Cardiac septum (tissue), 1 donor: ENCODE measurements around the gene KCNK10. TPM values are rescaled to one million over a fixed set of nuclear protein-coding genes. Genes with fewer than 3 reads are reported as not detected.

Experiments used
- DNase-seq: peaks from one replicate; pipeline ENCODE4 v3.0.0-alpha.2; 2020; ENCODE audit warnings: low spot score
- intact Hi-C: fragments of 100-400 bp; cut with DNase I; formaldehyde crosslinking; loops from one replicate; pipeline ENCODE4 v1.14.0; 2022
- total RNA-seq: library from RNA; stranded (reverse); fragmentation: NEBNext Ultra II Directional; extraction: Animal tissue kit (Norgen Biotek cat#: 25700); gene quantifications from one replicate; pipeline ENCODE4 v1.2.1, GENCODE V29; 2021
- donor health status: DM: no; HTN: no; CAD: no.

Gene KCNK10
- total RNA-seq, 1 donor from 2014 or later: not detected

GRCh38 chr14:88234442-88234841 is 88.6 kb downstream of the KCNK10 start:
- intact Hi-C loops: no loop called here
- DNase-seq: no peak

DNA sequence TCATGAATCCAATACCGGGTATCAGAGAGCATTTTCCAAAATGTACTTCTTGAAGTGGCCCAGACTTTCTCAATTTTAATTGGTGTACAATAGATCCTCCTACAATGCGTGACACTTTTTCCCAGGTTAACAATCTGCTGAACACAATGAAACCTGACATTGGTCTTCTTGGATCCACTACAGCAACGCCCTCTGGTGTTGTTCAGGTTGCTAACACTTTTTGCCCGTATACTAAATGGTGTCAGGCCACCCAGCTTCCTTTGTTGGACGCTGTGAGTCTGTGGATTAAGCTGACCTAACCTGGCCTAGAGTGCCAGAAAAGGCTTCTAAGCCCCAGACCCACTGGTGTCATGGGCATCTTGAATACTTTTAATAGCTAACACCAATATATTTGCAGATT is 89.2 kb downstream of the KCNK10 start:
- intact Hi-C loops: no loop called here

GRCh38 chr14:88232771-88233170 is 90.3 kb downstream of the KCNK10 start:
- intact Hi-C loops: no loop called here
- no peak for DNase-seq

More for the DNA sequence above, 89.2 kb downstream of the KCNK10 start:
- DNase-seq: no peak

- DNase-seq: no peak
- intact Hi-C loops: no loop called here
These were observed 91.5 kb downstream of the KCNK10 start for GRCh38 chr14:88231603-88232002.

GRCh38 chr14:88229428-88229827 is 93.6 kb downstream of the KCNK10 start:
- DNase-seq: no peak
- intact Hi-C loops: no loop called here

DNA sequence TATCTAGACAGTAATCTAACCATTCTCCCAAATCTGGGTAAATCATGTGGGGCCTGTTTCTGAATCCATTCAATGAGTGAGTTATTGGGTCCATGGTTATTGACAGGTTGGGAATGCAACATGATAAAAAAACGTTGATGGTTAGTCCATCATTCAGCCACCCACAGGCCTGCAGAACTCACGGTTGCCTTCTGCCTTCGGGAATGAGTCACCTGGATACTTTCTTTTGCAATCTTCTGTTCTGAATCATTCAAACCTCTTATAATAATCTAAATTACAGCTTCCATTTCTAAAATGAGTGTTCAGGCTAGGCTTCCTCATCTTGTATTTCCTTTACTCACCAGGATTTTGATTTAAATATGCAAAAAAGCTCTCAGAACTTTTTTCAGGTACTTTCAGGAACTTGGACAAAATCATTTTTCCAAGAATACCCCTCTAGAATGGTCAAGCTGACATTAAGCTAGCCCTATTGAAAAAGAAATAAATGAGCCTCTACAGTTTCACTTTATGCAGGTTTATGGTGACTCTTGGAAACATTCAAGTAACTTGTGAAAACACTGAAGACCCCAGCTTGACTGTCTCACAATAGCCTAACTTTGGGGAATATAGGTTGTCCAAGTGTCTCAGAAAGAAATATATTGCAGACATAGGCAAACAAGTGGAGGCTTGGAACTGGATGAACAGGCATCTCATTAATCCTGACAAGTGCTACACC is 94.4 kb downstream of the KCNK10 start:
- DNase-seq: no peak
- intact Hi-C loops: no loop called here

DNA sequence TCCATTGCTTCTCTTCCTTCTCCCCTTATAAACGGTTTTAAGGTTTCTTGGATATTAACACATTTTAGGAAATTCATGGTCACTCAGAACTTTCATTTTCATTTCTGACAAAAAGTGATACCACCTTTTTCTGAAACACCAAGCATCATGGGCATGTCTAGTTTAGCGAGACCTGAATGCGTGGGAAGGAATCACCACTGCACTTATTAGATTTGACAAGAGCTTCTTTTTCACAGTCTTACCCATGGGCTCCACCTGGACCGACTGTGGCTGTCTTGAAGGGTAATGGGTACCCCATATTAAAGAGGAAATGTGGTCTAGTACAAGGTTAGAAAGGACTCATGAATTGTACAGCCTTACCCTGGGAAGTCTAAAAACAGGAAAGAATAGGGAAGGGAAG is 95.4 kb downstream of the KCNK10 start:
- intact Hi-C loops: no loop called here
- no peak for DNase-seq

- intact Hi-C loops: no loop called here
- DNase-seq: no peak
These were observed 97.3 kb downstream of the KCNK10 start for GRCh38 chr14:88225721-88226120.

GRCh38 chr14:88218119-88218915 is 104.8 kb downstream of the KCNK10 start:
- DNase-seq: no peak
- intact Hi-C loops: no loop called here

DNA sequence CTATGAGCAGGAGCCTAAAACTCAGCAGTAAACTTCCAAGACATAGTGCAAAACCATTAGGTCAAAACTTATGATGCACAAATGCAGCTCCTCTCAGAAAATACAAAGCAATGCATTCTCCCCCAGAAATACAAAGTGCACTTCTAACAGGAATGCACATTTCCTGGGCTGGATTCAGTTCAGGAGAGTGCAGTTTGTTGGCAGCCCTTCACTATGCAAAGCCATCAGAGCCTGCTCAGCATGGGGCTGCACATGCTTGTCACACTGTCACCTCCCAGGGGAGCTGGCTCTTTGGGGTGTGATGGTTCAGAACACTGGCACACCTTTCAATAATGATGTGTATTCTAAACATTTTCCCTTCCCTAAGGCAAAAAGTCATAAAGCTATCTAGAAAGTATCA is 110.4 kb downstream of the KCNK10 start:
- intact Hi-C loops: no loop called here
- DNase-seq: no peak

DNA sequence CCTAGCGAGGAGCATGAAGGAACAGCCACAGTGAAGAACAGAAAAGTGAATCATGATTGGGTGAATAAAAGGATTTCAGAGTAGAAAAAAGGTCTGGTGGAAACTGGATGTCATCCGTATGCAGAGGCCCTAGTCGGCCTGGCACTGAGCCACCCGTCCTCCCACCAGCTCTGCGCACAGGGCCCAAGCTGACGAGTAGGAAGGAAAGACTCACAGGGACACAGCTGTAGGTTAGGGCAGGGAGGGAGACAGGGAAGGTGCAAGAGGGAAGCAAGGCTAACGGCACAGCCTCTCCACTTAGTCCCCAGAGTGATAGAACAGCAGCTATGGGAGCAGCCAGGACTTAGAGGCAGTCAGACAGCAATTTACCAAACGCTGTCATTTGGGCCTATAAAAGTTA is 112.6 kb downstream of the KCNK10 start:
- no peak for DNase-seq
- intact Hi-C loops: no loop called here

- intact Hi-C loops: no loop called here
- no peak for DNase-seq
These were observed 113.8 kb downstream of the KCNK10 start for GRCh38 chr14:88209273-88209672.

DNA sequence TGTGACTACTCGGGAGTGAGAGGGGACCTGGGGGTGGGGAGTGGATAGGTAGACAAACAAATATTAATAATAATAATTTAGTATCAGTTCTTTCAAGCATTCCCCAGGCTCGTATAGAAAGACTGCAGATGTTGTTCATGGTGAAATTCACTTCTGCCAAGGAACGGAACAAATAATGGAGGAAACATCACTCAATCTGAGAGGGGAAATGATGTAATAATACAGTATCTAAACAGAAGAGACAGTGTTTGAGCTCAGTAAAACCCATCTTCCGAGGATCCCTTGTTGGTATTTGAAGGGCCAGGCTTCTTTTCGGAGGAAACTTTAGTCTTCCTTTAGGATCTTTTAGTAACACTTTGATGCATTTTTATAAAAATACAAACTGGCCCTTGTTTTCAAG is 114.2 kb downstream of the KCNK10 start:
- intact Hi-C loops: no loop called here
- no peak for DNase-seq

- intact Hi-C loops: no loop called here
- DNase-seq: no peak
These were observed 118.8 kb downstream of the KCNK10 start for GRCh38 chr14:88204221-88204620.

DNA sequence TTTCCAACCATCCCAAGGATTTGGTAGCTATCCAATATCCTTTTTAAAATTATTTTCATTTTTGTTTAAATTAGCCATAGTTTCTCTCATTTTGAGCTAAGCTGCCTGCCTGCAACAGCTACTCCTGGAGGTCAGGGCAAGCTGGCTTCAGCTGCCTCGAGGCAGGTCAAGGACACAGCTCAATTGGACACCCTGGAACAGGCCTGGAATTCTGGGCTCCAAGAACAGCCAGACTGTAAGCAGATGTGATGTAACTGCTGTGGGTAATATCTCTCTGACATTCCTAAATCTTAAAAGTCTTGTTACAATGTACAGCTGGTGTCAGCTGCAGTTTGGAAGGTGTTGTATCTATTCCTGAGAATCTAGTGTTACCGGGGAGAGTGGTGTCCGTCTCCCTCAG is 119.8 kb downstream of the KCNK10 start:
- no peak for DNase-seq
- intact Hi-C loops: no loop called here

- intact Hi-C loops: no loop called here
- no peak for DNase-seq
These were observed 120.8 kb downstream of the KCNK10 start for GRCh38 chr14:88202286-88202685.

DNA sequence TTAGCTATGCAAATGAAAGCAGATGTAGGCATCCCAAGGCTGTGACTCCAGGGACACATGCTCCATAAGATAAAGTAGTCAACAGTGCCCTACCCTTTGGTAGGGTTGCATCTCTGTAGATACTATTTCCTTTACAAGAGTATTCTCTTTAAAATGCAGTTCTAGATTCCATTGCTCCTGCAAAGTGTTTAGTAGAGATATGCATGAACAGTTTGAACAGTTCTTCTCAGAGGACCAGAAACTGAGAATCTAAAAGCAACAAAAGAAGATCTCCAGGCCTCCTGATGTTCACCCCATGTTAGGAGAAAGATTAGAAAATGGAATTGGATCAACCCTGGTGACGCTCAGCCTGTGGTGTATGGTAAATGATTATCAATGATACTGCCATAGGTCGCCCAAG is 121.2 kb downstream of the KCNK10 start:
- intact Hi-C loops: no loop called here
- no peak for DNase-seq

- no peak for DNase-seq
- intact Hi-C loops: no loop called here
These were observed 123.2 kb downstream of the KCNK10 start for GRCh38 chr14:88199882-88200281.

- intact Hi-C loops: no loop called here
- DNase-seq: no peak
These were observed 124.6 kb downstream of the KCNK10 start for GRCh38 chr14:88198446-88198845.

DNA sequence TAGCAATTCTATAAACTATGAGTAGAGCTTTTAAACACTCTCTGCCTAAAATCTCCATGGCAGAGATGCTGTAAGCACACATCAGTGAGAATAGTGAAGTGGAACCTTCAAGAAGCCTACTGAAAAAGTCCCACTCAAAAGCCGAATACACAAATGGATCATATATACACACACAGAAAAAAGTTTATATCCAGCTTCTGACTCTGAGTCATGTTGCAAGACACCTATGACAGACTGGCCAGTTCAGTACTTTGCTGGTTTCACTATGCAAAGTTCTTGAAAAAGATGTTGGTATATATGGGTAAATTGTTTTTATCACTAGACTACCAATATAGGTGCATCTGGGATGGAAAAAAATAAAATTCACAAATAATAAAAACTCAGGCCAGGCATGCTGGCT is 126.1 kb downstream of the KCNK10 start:
- no peak for DNase-seq
- intact Hi-C loops: no loop called here
